ENCODE measurements around the gene NPAS1.

NPAS1 gene

DNA sequence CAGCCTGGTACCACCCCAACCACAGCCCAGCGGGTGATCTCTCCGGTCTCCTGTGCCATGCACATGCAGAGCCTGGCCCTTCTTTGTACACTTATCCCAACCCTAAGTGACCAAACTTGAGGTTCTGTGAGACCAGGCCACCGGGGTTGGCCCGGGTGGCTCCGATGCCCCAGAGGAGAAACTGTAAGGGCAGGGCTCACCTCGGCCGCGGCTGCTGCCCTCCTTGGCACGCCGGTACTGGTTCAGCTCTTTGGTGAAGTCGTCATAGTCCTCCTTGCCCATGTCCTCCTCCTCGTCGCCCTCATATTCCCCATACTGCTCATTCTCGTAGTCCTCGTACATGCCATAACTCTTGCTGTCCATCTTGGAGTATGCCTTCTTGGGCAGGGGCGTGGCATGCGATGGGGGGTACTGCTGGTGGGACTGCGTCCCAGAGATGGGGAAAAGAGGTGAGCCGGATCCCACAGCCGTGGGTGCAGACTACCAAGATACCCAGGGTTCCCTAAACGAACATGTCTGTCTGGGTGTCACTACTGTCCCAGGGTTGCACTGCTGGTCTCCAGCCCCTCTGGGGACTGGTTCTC is 70.2 kb downstream of the NPAS1 start:
- no peak for DNase-seq

DNA sequence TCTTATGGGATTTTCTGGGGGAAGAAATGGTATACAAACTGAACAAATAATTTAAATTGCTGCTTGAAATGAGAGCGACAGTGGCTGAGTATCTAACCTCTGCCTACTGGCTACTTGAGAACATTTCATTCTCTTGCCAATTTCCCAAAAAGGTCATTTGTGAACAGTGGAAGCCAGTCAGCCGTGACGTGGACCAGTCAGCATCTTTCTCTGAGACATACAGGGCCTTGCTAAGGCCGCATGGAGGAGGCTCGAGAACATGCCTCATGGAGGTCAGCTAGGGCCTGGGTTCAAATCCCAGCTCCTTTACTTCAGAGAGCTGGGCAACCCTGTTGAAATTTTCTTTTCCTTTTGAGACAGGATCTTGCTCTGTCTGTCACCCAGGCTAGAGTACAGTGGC is 73.6 kb downstream of the NPAS1 start:
- DNase-seq, result no peak

DNA sequence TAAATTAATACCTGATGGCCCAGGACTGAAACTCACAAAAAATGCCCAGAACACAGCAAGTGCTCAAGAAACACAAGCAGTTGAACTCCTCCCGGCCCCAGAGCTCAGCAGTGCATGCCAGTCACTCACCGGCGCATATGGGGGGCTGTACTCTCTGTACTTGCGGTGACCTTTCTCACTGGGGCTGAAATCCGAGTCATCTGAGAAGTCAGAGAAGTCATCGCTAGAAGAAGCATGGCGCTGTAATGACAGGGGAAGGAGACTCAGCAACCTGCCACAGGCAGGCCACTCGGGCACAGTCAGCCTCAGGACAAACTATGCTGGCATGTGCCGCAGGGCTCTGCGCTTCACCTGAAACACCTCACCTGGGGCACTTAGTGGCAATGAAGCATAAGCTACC is 74.2 kb downstream of the NPAS1 start:
- no peak for DNase-seq

DNA sequence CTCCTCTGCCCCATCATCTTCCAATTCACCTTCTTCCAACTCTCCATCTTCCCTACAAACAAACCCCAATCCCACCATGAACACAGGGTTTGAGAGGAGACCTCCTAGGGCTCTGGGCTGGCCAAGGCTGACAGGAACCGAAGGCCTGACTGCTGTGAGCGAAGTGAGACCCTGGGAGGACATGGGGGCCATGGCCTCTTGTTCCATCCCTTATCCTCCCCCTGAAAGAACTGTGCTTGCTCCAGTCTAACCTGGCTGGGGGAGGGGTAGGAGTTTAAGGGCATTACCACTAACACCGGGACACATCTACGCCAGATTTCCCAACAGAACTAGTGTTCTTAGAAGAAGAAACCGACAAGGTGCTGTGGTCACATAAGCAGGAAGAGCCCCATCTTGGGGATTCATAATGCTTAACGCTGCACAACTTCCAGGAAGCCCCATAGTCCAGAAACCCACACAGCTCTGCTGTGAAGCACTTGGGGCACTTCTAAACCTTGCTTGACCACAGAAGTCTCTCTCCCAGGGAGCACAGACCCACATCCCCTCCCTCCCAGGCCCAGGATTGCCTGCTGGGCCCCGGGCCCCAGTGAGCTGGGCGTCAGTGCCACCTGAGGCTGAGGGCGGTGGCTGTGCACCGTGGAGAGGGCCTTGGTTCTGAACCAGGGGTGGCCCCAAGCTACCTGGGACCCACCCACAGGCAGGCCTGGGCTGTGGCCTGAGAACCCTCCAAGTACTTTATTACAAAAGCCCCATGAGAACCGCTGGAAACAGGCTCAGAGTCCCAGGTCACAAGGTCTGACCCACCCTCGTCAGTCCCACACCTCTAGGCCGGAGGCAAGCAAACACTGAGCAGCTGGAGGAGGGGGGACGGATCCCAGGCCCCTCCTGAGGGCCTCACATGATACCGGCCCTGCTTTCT is 75.2 kb downstream of the NPAS1 start:
- no peak for DNase-seq
